ENCODE results near the gene SH3TC2.

- TF ChIP-seq EZH2phosphoT487 (IDR thresholded peaks at IDR 0.05; ENCODE audit: borderline replicate concordance, low read length), result no peak
- no peak for TF ChIP-seq EZH2 (IDR thresholded peaks at IDR 0.05; ENCODE audit: low read length, unreplicated experiment)
- TF ChIP-seq, protein P1, sequence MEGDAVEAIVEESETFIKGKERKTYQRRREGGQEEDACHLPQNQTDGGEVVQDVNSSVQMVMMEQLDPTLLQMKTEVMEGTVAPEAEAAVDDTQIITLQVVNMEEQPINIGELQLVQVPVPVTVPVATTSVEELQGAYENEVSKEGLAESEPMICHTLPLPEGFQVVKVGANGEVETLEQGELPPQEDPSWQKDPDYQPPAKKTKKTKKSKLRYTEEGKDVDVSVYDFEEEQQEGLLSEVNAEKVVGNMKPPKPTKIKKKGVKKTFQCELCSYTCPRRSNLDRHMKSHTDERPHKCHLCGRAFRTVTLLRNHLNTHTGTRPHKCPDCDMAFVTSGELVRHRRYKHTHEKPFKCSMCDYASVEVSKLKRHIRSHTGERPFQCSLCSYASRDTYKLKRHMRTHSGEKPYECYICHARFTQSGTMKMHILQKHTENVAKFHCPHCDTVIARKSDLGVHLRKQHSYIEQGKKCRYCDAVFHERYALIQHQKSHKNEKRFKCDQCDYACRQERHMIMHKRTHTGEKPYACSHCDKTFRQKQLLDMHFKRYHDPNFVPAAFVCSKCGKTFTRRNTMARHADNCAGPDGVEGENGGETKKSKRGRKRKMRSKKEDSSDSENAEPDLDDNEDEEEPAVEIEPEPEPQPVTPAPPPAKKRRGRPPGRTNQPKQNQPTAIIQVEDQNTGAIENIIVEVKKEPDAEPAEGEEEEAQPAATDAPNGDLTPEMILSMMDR (conservative IDR thresholded peaks at IDR 0.05; ENCODE audit: low read depth, low read length), result no peak
These were observed 34.7 kb downstream of the SH3TC2 start for GRCh38 chr5:149028161-149028560.
